Stimulated activated CD4-positive, alpha-beta T cell treated with anti-CD3 and anti-CD28 coated beads, Interleukin-2, amount 100 ng/mL, for 48 hours (primary cell): ENCODE data around the gene MSX2.

Experiments
- DNase-seq, 2 donors: peaks; one replicate each; pipeline ENCODE4 v3.0.0-alpha.2; 2020

The MSX2 gene

GRCh38 chr5:174777583-174777982, 53.2 kb downstream of the MSX2 start:
- no peak for DNase-seq
